ENCODE data around the gene NFAT5.
"Not testable (repeated sequence)": the region's sequence is repeated elsewhere in the genome, so short reads cannot be mapped to it uniquely, and the experiment has no call there.

Gene NFAT5

GRCh38 chr16:69566981-69567680, 1.4 kb downstream of the NFAT5 start:
- Histone ChIP-seq H3K4me2 (ENCODE audit: low read length) (peak overlapping the region; percentile 92), H3K4me3 (ENCODE audit: low read length) (peak overlapping the region; percentile 95)
- no peak for TF ChIP-seq EZH2phosphoT487 (IDR thresholded peaks at IDR 0.05; ENCODE audit: low read depth)
- TF ChIP-seq CTCF (IDR thresholded peaks at IDR 0.05; ENCODE audit: low read depth, low read length) = peak; percentile 48

GRCh38 chr16:69568676-69569075, 2.9 kb downstream of the NFAT5 start:
- H3K9ac ChIP-seq (ENCODE audit: low read length) = peak overlapping the region; percentile 53
- peak overlapping the region; percentile 95 for H3K4me3 ChIP-seq (ENCODE audit: low read length)
- H2AFZ ChIP-seq (ENCODE audit: low read depth, low read length) = no peak overlapping the region
- H4K20me1 ChIP-seq (ENCODE audit: insufficient read depth, low read length) = peaks cover 23% of the 10 kb centered on the region
- H3K36me3 ChIP-seq (replicated peaks; ENCODE audit: low read depth, low read length) = peaks cover 22% of the 10 kb centered on the region
- H3K9me3 ChIP-seq (ENCODE audit: insufficient read depth, low read length) = no peaks in the 10 kb centered on the region
- H3K27me3 ChIP-seq (ENCODE audit: low read depth, low read length) = no peaks in the 10 kb centered on the region
- TF ChIP-seq CTCF (IDR thresholded peaks at IDR 0.05; ENCODE audit: low read depth, low read length) (no peak), EZH2phosphoT487 (IDR thresholded peaks at IDR 0.05; ENCODE audit: low read depth) (no peak)
- H3K27ac ChIP-seq (ENCODE audit: low read length) = peak overlapping the region; percentile 92
- peaks cover 87% of the 10 kb centered on the region for H3K79me2 ChIP-seq (ENCODE audit: low read length)
- H3K4me2 ChIP-seq (ENCODE audit: low read length) = peak overlapping the region; percentile 92
- peaks cover 24% of the 10 kb centered on the region for H3K4me1 ChIP-seq (ENCODE audit: low read length)

More at GRCh38 chr16:69566981-69567680, 1.4 kb downstream of the NFAT5 start:
- peaks cover 33% of the 10 kb centered on the region for H3K4me1 ChIP-seq (ENCODE audit: low read length)
- H3K9me3 ChIP-seq (ENCODE audit: insufficient read depth, low read length) = no peaks in the 10 kb centered on the region
- peaks cover 72% of the 10 kb centered on the region for H3K79me2 ChIP-seq (ENCODE audit: low read length)
- peak overlapping the region; percentile 95 for H3K9ac ChIP-seq (ENCODE audit: low read length)
- H3K27ac ChIP-seq (ENCODE audit: low read length) = peak overlapping the region; percentile 92
- no peaks in the 10 kb centered on the region for H3K27me3 ChIP-seq (ENCODE audit: low read depth, low read length)
- H4K20me1 ChIP-seq (ENCODE audit: insufficient read depth, low read length) = peaks cover 21% of the 10 kb centered on the region
- H3K36me3 ChIP-seq (replicated peaks; ENCODE audit: low read depth, low read length) = peaks cover 15% of the 10 kb centered on the region
- H2AFZ ChIP-seq (ENCODE audit: low read depth, low read length) = no peak overlapping the region

GRCh38 chr16:69578771-69579170, 13.0 kb downstream of the NFAT5 start:
- Histone ChIP-seq H3K4me1 (ENCODE audit: low read length) (peaks cover 35% of the 10 kb centered on the region), H4K20me1 (ENCODE audit: insufficient read depth, low read length) (peaks cover 65% of the 10 kb centered on the region), H3K36me3 (replicated peaks; ENCODE audit: low read depth, low read length) (peaks cover 11% of the 10 kb centered on the region), H3K79me2 (ENCODE audit: low read length) (peaks cover 99% of the 10 kb centered on the region)
- not testable (repeated sequence) for H3K4me3 ChIP-seq (ENCODE audit: low read length); H3K9ac ChIP-seq (ENCODE audit: low read length); H3K9me3 ChIP-seq (ENCODE audit: insufficient read depth, low read length); H3K27ac ChIP-seq (ENCODE audit: low read length); H3K27me3 ChIP-seq (ENCODE audit: low read depth, low read length); H3K4me2 ChIP-seq (ENCODE audit: low read length); H2AFZ ChIP-seq (ENCODE audit: low read depth, low read length)

GRCh38 chr16:69579783-69580481, 14.2 kb downstream of the NFAT5 start:
- Histone ChIP-seq H3K27ac (ENCODE audit: low read length) (no peak overlapping the region), H3K4me1 (ENCODE audit: low read length) (peaks cover 38% of the 10 kb centered on the region), H2AFZ (ENCODE audit: low read depth, low read length) (no peak overlapping the region), H3K36me3 (replicated peaks; ENCODE audit: low read depth, low read length) (peaks cover 11% of the 10 kb centered on the region), H3K9me3 (ENCODE audit: insufficient read depth, low read length) (no peaks in the 10 kb centered on the region), H3K27me3 (ENCODE audit: low read depth, low read length) (no peaks in the 10 kb centered on the region), H3K4me3 (ENCODE audit: low read length) (no peak overlapping the region), H3K9ac (ENCODE audit: low read length) (no peak overlapping the region), H3K4me2 (ENCODE audit: low read length) (no peak overlapping the region), H4K20me1 (ENCODE audit: insufficient read depth, low read length) (peaks cover 67% of the 10 kb centered on the region), H3K79me2 (ENCODE audit: low read length) (peaks cover 99% of the 10 kb centered on the region)
- TF ChIP-seq CTCF (IDR thresholded peaks at IDR 0.05; ENCODE audit: low read depth, low read length) (no peak), EZH2phosphoT487 (IDR thresholded peaks at IDR 0.05; ENCODE audit: low read depth) (no peak)
